K562 (cell line): Measurements from ENCODE around the gene HMCN2. TPM values are rescaled to one million over a fixed set of nuclear protein-coding genes. Genes with fewer than 3 reads are reported as not detected.

Experiments
- ATAC-seq: fragments of 200-7000 bp; cut with Tn5 transposase; 3 replicates; pipeline ENCODE4 v1.9.1; 2020; ENCODE audit warnings: moderate library complexity
- BruUV-seq: library from RNA; stranded (reverse); fragments of 400-500 nt; replicated peaks from 2 replicates; lab custom pipeline; 2021; lab: Mats Ljungman, UMichigan
- CTCF ChIA-PET: fragments of 300-600 bp; formaldehyde crosslinking; extraction: SDS; loops from one replicate; lab custom pipeline; 2021; ENCODE audit warnings: low intra/inter-chr PET ratio; lab: Yijun Ruan, JAX
- POLR2A ChIA-PET: fragments of 300-600, 350-650 bp; sonication (Branson Sonifier 250); formaldehyde crosslinking; extraction: SDS; loops from one replicate; lab custom pipeline; 2021; ENCODE audit warnings: antibody characterized with exemption, inconsistent platforms; lab: Yijun Ruan, JAX
- DNase-seq, 4 experiments: peaks; one replicate each; pipeline versions ENCODE4 v3.0.0 to v3.0.0-alpha.2; 2011 to 2018; ENCODE audit warnings: low spot score in 3 of 4, mixed read lengths in 3 of 4; ENCODE audit errors: extremely low read depth in 1 of 4
- FAIRE-seq: peaks from 2 replicates; lab custom pipeline; 2011; peaks lifted over from hg19 to GRCh38; lab: Jason Lieb, UNC
- H2AFZ ChIP-seq: 2 replicates; pipeline ENCODE4 v1.6.0; 2011; ENCODE audit warnings: low read depth, low read length, control low read depth, inconsistent platforms
- H3K27ac ChIP-seq: fragments of 200-600 bp; 3 replicates; pipeline ENCODE4 v1.8.0; 2011; ENCODE audit warnings: low read depth, mild to moderate bottlenecking, control low read depth, inconsistent platforms, low read length, moderate library complexity, mixed read lengths; ENCODE audit errors: extremely low read depth
- H3K27me3 ChIP-seq, 2 experiments: fragments of 300-600 bp in 1 of 2; 2 replicates in 1 of 2; 3 replicates in 1 of 2; pipeline versions ENCODE4 v1.6.0 to v1.8.0; 2011; ENCODE audit warnings: inconsistent platforms in 2 of 2, low read length in 2 of 2, mild to moderate bottlenecking in 1 of 2, mixed read lengths in 1 of 2, moderate library complexity in 1 of 2; ENCODE audit not compliant: control insufficient read depth in 2 of 2, insufficient read depth in 2 of 2
- H3K36me3 ChIP-seq: fragments of 300-600 bp; 3 replicates; pipeline ENCODE4 v1.8.0; 2011; ENCODE audit warnings: mild to moderate bottlenecking, low read length, inconsistent platforms; ENCODE audit not compliant: control insufficient read depth, insufficient read depth
- H3K4me1 ChIP-seq, 2 experiments: fragments of 200-600 bp in 1 of 2; replicated peaks in 1 of 2; 2 replicates in 1 of 2; 3 replicates in 1 of 2; pipeline versions ENCODE4 v1.5.1 to v1.8.0; 2011; ENCODE audit warnings: inconsistent platforms in 2 of 2, low read length in 2 of 2, mild to moderate bottlenecking in 1 of 2, mixed read lengths in 1 of 2, moderate library complexity in 1 of 2; ENCODE audit not compliant: control insufficient read depth in 2 of 2, insufficient read depth in 2 of 2
- H3K4me2 ChIP-seq: 2 replicates; pipeline ENCODE4 v1.6.1; 2011; ENCODE audit warnings: low read length, control low read depth, inconsistent platforms, mixed read lengths; ENCODE audit not compliant: insufficient read depth
- H3K4me3 ChIP-seq: fragments of 200-600 bp; sonication (generic), shearing (Covaris generic); 2 replicates; pipeline ENCODE4 v1.5.1; 2016; ENCODE audit warnings: control low read depth, inconsistent platforms
- H3K79me2 ChIP-seq: fragments of 200-600 bp; 3 replicates; pipeline ENCODE4 v1.8.0; 2011; ENCODE audit warnings: low read length, inconsistent platforms; ENCODE audit not compliant: control insufficient read depth, insufficient read depth
- H3K9ac ChIP-seq, 2 experiments: 2 replicates each; pipeline versions ENCODE4 v1.6.0 to v1.6.1; 2011; ENCODE audit warnings: low read depth in 2 of 2, low read length in 2 of 2, control low read depth in 1 of 2, inconsistent platforms in 1 of 2, mild to moderate bottlenecking in 1 of 2, mixed read lengths in 1 of 2; ENCODE audit not compliant: insufficient read depth in 1 of 2
- H3K9me1 ChIP-seq: one replicate; pipeline ENCODE4 v1.6.0; 2011; ENCODE audit warnings: inconsistent platforms, mild to moderate bottlenecking, low read length, moderate library complexity; ENCODE audit not compliant: control insufficient read depth, insufficient read depth
- H3K9me3 ChIP-seq: replicated peaks from 2 replicates; pipeline ENCODE4 v1.5.1; 2011; ENCODE audit warnings: low read depth, low read length, inconsistent platforms; ENCODE audit not compliant: control insufficient read depth, insufficient read depth
- H4K20me1 ChIP-seq: replicated peaks from 2 replicates; pipeline ENCODE4 v1.6.1; 2011; ENCODE audit warnings: low read length, inconsistent platforms, mixed read lengths; ENCODE audit not compliant: control insufficient read depth, insufficient read depth
- BCLAF1 ChIP-seq, 2 experiments: fragments of 450-650 bp in 1 of 2; IDR thresholded peaks; 2 replicates each; pipeline ENCODE4 v1.6.1; 2011 to 2017; ENCODE audit warnings: low read depth in 2 of 2, antibody characterized with exemption in 1 of 2, borderline replicate concordance in 1 of 2, low read length in 1 of 2, mild to moderate bottlenecking in 1 of 2, mixed read lengths in 1 of 2; ENCODE audit not compliant: control insufficient read depth in 1 of 2
- BRF2 ChIP-seq: IDR thresholded peaks from 3 replicates; pipeline ENCODE4 v1.6.1; 2011; ENCODE audit warnings: borderline replicate concordance, mild to moderate bottlenecking; ENCODE audit not compliant: insufficient read length, insufficient read depth
- HCFC1 ChIP-seq: IDR thresholded peaks from 2 replicates; pipeline ENCODE4 v1.6.1; 2012; ENCODE audit warnings: low read depth, low read length, improper control_type of control experiment
- SFPQ ChIP-seq: fragments of 200-400 bp; formaldehyde crosslinking; IDR thresholded peaks from 2 replicates; pipeline ENCODE4 v1.6.1; 2017; ENCODE audit warnings: mild to moderate bottlenecking, low read depth, low read length, moderate library complexity
- SMAD1 ChIP-seq: fragments of 150-350 bp; IDR thresholded peaks from 2 replicates; pipeline ENCODE4 v1.6.1; 2014; ENCODE audit warnings: low read length, low read depth; ENCODE audit not compliant: partially characterized antibody
- ZFP36 ChIP-seq: fragments of 150-350 bp; IDR thresholded peaks from 2 replicates; pipeline ENCODE4 v1.6.1; 2018; ENCODE audit warnings: low read length, low read depth; ENCODE audit not compliant: partially characterized antibody
- WGBS: fragments of 100-300 bp; shearing (Covaris generic); methylation state at CpG from one replicate; pipeline ENCODE4 v1.1.6; 2016; ENCODE audit warnings: low coverage, mixed read lengths; ENCODE audit not compliant: insufficient coverage; ENCODE audit errors: missing lambda C conversion rate; 5-methylcytosine and 5-hydroxymethylcytosine counted together
- in situ Hi-C: fragments of 300-500 bp; cut with MboI; formaldehyde crosslinking; loops from 4 replicates; pipeline ENCODE4 v1.15.0; 2018; ENCODE audit warnings: inconsistent platforms, mixed read lengths
- intact Hi-C: fragments of 100-400 bp; cut with micrococcal nuclease; formaldehyde crosslinking; loops from 2 replicates; pipeline ENCODE4 v1.14.2; 2022
- polyA plus RNA-seq, 8 experiments: library from polyadenylated mRNA; depleted of rRNA in 4 of 8; stranded (reverse) in 5 of 8; unstranded in 3 of 8; fragments of >200 nt; fragmentation: Nextera tagmentation in 2 of 8; fragmentation: Illumina TruSeq in 1 of 8; extraction: Ambion mirVana in 2 of 8; extraction: Trizol in 1 of 8; gene quantifications; 2 replicates each; pipeline versions ENCODE4 v1.2.1 to v1.2.3, GENCODE V29; 2011 to 2014; ENCODE audit warnings: inconsistent platforms in 1 of 8, missing spikeins in 1 of 8
- total RNA-seq, 7 experiments: library from RNA; depleted of rRNA in 6 of 7; stranded (reverse); fragments of >200 nt in 6 of 7; fragmentation: Illumina TruSeq in 2 of 7; extraction: Trizol in 2 of 7; gene quantifications; 2 replicates each; pipeline versions ENCODE4 v1.2.1 to v1.2.3, GENCODE V29; 2011 to 2021; ENCODE audit warnings: low replicate concordance in 1 of 7

The HMCN2 gene
- total and polyA plus RNA-seq, 9 of the 15 experiments (the other 6 are each of a cell fraction or from before 2014, with no cell fraction given) = 0.01 TPM; not detected in 8

- no peak for TF ChIP-seq BRF2
- TF ChIP-seq, all 486 proteins: peak for 0
Measured at GRCh38 chr9:130381660-130382059, 116.1 kb downstream of the HMCN2 start (continued).

- ChIA-PET CTCF (no interaction called here), POLR2A (no interaction called here)
- H4K20me1 ChIP-seq = peaks cover 10% of the 10 kb centered on the region
- no peak overlapping the region for H3K4me2 ChIP-seq
- no peak for FAIRE-seq
- no peaks in the 10 kb centered on the region for H3K36me3 ChIP-seq
- H3K9me1 ChIP-seq = no peaks in the 10 kb centered on the region
- H3K27ac ChIP-seq = no peak overlapping the region
- TF ChIP-seq HCFC1 (no peak), SFPQ (no peak), BCLAF1 (IDR thresholded peaks at IDR 0.05; ENCODE audit: borderline replicate concordance in 1 of 2, control insufficient read depth in 1 of 2, low read depth in 2 of 2, low read length in 1 of 2) (no peak), ZFP36 (peak; percentile 48), SMAD1 (no peak)
- H3K4me1 ChIP-seq = peaks cover 0 to 14% of the 10 kb centered on the region in 2 experiments; a peak in 2 of 5 replicates
- BruUV-seq = no TSS peak
- in situ Hi-C loops (no loop called here), intact Hi-C loops (no loop called here)
- H3K27me3 ChIP-seq = peaks cover 27 to 77% of the 10 kb centered on the region in 2 experiments
- H3K79me2 ChIP-seq = no peaks in the 10 kb centered on the region
- peak; percentile 38 for ATAC-seq
- no peak for DNase-seq
- WGBS = 2% methylated on average over 18 of the region's 18 CpGs
- no peak overlapping the region for H3K4me3 ChIP-seq
- no peak overlapping the region for H2AFZ ChIP-seq
- peak overlapping the region in 1 of 2 experiments; percentile 35; a peak in 1 of 4 replicates for H3K9ac ChIP-seq
- no peaks in the 10 kb centered on the region for H3K9me3 ChIP-seq
Measured at GRCh38 chr9:130382096-130382495, 116.5 kb downstream of the HMCN2 start.
